Activated CD8-positive, alpha-beta memory T cell treated with anti-CD3 and anti-CD28 coated beads, Interleukin-2, amount 10 ng/mL, durations not matched to agents 7 days and 5 days (primary cell): ENCODE data around the gene ZC3H18. TPM values are rescaled to one million over a fixed set of nuclear protein-coding genes. Genes with fewer than 3 reads are reported as not detected.

Experiments used
- total RNA-seq, 2 experiments: library from RNA; stranded (reverse); gene quantifications; one replicate each; pipeline ENCODE4 v1.2.3, GENCODE V29; 2021

The ZC3H18 gene
- total RNA-seq, 2 experiments from 2014 or later: 88.1 to 93.9 TPM

Other genes with a start within 250 kb of the ZC3H18 start
- under 1 TPM; 0.26 to 0.84 TPM for gene ZNF469, start 187.4 kb upstream of the ZC3H18 start, total RNA-seq
- gene ZFPM1, start 117.1 kb upstream of the ZC3H18 start, total RNA-seq: 10 to 100 TPM; 15.1 to 21.0 TPM
- under 1 TPM in 1 of 2 experiments, not detected in 1; 0.29 TPM for gene IL17C, start 68.2 kb downstream of the ZC3H18 start, total RNA-seq
- gene CYBA, start 80.7 kb downstream of the ZC3H18 start, total RNA-seq: 100 to 1,000 TPM; 461 to 494 TPM
- gene MVD, start 92.7 kb downstream of the ZC3H18 start, total RNA-seq: 100 to 1,000 TPM; 112 to 134 TPM
- gene SNAI3, start 116.1 kb downstream of the ZC3H18 start, total RNA-seq: 10 to 100 TPM in 1 of 2 experiments, 1 to 10 TPM in 1; 5.6 to 14.1 TPM
- 100 to 1,000 TPM; 124 to 174 TPM for gene RNF166, start 136.0 kb downstream of the ZC3H18 start, total RNA-seq
- 10 to 100 TPM; 31.1 to 40.0 TPM for gene CTU2, start 136.1 kb downstream of the ZC3H18 start, total RNA-seq
- gene PIEZO1, start 214.8 kb downstream of the ZC3H18 start, total RNA-seq: 100 to 1,000 TPM; 269 to 347 TPM
- 100 to 1,000 TPM; 124 to 191 TPM for gene CDT1, start 233.4 kb downstream of the ZC3H18 start, total RNA-seq
- gene APRT, start 241.5 kb downstream of the ZC3H18 start, total RNA-seq: 100 to 1,000 TPM; 127 to 148 TPM